ENCODE data around the gene CMIP.

CMIP gene

DNA sequence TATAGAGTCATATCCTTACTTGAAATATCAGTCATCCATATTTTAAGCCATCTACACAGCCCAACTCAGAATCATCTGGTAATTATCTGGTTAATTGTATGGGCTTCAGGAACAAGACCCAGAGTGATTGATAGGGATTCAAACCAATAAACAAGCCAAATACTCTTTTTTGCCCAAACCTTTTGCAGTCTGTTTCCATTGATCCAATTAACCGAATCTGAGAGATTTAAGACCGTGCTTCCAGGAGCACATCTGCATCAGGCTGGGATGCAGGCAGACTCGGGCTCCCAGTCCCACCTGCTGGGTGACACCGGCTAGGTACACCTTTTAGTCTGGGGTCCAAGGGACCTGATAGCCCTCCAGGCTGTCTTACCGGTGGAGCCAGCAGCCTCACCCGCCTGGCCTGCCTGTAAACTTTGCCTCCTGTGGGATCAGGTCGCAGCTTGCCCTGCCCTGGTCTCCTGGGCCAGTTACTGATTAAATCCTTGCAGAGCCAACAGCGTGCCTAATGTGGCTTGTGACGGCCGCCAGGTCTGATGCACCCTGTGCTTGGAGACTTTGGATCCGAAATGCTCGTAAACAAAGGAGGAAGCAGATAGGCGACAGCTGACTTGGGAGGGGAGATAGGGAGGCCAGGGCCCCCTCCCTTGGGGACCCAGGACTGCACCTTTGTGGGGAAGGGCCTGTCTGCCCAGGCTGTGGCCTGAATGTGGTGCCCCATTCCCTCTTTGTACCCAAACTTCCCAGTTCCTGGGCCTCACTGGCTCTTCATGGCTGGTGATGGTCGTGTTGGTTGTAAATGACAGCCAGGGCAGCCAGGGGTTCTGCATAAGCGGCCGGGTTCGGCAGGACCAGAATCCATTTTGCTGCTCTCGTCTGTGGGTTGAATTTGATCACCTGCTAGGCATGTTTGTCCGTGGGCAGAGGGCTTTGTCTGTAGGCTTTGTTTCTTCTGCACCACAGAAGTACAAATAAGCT, 3.8 kb downstream of the CMIP start:
- DNase-seq, result peak; percentile 51

DNA sequence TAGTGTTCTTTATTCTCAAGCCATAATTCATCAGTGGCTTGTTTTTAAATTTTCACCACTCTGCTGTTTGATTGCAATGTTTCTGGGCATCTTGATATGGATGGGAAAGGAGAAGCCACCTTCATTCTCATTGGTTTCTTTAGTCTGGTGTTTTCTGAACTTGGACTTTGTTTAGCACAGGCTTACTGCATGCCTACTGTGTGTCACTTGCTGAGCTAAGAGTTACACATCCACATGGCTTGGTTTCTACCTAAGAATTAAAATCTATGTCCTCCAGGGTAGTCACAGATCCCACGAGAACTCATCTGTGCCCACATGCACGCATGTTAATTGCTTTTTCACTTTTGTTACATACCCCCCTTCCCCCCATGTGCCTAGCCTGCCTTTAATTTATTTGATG, 4.6 kb downstream of the CMIP start:
- DNase-seq, result peak; percentile 29

DNA sequence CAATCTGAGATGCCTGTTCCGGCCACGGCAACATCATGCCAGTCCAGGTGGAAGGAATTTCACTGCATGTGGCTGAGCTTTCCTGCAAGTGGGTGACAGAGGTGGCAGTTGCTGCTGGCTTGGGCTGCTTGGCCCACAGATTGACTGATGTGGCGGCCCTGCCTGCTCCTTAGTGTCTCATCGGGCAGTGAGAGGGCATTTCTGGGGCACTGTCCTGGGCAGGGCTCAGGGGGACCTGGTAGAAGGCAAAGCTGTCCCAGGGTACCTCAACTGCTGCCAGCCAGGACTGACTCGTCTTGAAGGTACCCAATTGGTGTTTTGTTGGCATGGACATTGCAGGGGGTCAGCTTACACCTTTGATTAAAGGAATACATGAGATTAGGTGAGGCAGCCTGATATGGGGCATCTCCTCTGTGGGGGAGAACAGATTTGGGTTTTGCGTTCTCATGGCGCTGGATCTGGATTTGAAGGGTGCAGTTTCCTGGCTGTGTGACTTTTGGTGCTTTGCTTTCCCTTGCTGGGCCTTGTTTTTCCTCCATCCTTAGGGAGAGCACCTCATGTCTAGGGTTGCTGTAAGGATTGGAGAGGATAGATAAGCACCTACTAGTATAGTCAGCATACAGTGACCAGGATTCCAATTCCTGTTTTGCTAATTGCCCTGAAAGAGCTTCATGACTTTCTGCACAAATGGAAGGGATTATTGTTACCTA, 5.4 kb downstream of the CMIP start:
- peak; percentile 53 for DNase-seq

DNA sequence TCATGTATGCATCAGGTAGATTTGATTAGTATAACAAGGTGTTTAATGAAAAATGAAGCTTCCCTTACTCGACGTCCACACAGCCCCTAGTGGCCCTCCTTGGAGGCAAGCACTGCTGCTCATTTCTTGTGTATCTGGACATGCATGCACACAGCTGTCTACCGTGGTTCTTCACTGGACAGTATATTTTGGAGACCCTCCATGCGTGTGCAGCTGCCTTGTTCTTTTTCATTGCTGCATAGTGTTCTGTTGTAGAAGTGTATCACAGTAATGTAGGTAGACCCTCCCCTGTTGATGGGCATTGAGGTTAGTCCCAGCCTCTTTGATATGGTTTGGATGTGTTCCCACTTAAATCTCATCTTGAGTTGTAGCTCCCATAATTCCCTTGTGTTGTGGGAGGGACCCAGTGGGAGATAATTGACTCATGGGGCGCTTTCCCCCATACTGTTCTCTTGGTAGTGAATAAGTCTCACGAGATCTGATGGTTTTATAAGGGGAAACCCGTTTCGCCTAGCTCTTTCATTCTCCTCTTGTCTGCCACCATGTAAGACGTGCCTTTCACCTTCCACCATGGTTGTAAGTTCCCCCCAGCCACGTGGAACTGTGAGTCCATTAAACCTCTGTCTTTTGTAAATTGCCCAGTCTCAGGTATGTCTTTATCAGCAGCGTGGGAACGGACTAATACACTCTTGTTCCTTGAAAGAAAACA, 6.3 kb downstream of the CMIP start:
- no peak for DNase-seq

DNA sequence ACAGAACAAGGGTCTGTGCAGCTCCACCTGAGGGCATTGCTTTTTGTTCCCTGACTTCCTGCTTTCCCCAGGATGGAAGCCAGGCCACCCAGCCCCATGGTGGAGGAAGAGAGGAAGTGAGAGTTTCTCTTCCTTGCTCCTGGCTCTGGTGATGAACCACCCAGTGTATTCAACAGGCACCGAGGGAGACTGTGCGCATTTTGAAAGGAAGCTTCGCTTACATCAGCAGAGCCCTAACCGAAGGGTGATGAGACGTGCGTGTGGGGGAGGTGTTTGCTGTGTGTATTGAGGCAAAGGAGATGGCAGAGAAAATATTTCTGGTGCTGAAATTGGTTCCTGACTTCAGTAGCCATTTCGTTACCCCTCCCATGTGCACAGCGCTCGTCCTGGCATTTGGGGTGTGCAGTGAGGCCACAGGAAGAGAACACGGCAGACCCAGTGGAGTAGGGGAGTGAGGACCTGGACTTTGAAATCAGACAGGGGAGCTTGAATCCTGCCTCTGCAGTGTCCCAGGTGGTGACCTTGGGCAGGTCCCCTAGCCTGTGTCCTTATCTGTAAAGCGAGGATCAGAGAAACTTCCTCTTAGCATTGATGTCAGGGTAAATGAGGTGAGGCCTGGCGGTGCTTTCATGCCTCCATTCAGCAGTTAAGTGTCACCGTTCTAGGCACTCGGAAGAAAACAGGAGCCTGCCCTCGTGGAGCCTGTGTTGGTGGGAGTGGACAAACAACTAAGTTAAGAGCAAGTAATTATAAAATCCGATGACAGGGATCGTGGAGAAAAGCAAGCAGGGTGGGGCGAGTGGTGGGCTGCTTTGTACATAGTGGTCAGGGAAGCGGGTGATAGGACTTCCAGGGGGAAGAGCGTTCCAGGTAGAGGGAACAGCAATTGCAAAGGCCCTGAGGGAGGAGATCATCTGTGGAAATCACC, 7.4 kb downstream of the CMIP start:
- DNase-seq, result no peak

DNA sequence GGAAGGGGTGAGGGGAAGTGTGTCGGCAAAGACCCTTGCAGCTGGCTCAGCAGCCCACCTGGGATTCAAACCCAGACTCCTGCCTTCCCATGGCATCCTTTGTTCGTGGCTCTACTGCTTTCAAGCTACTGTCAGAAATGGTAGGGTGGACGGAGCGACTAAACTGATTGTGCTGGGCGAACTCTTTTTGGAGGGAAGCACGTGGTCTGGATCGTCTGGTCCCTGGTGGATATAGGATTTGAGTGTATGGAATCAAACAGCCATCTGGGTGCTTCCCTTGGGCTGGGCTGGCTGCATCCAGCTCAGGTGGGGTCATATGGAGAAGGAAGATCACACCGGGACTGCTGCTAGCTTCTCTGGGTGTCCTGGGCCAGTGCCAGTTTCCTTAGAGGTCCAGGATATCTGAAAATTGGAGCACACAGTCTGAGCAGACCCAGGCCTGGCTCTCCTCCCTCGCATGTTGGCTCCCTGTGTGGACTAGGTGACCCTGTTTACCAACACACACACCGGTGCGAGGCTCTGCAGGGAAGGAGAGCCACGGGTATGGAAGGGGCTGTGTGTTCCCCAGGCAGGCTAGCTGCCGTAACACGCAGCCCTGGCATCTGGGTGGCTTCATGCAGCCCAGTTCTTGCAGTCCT, 8.6 kb downstream of the CMIP start:
- DNase-seq, result peak; percentile 16

DNA sequence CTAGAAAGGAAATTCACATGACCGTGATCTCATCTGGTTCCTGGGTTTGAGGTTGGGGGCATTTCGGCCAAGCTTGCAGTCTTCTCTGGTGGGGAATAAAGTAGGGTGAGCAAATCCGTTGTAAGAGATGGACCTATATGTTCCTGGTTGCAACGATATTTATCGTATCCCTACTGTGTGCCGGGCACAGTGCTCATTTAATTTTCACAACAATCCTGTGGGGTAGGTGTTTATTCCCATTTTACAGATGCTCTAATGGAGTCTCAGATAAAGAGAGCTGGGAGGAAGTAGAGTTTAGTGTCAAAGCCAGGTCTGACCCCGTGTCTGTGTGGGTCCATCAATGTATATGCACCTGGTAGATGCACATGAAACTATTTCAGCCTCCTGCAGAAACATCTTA, 9.4 kb downstream of the CMIP start:
- no peak for DNase-seq

DNA sequence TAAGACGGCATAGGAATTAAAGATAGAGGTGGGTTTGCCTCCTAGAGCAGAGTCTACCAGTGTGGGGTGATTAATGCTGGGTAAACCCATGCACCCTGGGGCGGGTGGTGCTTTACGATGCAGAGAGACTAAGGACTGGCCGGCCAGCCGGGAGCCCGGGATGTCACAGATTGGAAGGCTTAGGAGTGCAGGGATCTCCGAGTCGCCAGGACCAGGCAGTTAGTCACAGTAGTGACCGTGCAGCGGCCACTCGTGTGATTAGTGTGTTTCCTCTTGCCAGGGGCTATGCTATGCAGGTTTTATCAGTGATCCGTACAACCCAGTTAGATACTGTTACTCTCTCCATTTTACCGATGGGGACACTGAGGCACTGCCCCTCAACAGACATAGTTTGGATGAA, 10.4 kb downstream of the CMIP start:
- no peak for DNase-seq

DNA sequence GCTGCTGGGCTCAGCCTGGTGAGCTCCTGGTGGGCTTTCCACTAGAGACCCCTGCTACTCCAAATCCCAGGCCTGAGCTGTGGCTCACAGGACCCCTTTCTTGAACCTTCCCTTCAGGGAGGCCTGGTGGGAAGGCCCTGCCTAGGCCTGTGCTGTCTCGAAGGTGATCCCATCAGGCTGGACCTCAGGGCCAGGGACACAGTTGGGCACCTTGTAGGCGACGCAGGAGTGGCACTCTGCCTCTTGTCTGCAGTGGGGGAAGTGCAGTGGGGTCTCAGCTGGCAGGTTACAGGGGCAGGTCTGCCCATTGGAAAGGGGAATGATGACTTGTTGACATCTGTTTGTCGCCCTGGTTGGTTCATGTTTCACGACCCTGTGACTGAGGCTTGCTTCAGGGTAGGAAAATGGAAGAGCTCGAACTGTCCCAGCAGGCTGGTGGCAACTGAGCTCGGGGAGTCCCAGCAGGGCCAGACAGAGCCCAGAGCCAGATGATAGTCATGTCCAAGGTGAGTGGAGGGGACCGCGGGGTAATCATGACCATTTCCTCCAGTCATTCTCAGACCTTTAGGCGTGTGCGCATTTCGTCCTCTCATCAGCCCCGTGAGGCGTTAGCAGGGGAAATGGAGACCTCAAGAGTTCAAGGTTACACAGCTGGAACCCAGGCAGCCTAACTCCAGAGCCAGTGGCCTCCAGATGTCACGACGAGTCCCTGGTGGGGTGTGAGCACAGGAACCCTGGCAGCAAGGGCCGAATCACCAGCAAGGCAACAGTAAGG, 11.3 kb downstream of the CMIP start:
- DNase-seq, result no peak

DNA sequence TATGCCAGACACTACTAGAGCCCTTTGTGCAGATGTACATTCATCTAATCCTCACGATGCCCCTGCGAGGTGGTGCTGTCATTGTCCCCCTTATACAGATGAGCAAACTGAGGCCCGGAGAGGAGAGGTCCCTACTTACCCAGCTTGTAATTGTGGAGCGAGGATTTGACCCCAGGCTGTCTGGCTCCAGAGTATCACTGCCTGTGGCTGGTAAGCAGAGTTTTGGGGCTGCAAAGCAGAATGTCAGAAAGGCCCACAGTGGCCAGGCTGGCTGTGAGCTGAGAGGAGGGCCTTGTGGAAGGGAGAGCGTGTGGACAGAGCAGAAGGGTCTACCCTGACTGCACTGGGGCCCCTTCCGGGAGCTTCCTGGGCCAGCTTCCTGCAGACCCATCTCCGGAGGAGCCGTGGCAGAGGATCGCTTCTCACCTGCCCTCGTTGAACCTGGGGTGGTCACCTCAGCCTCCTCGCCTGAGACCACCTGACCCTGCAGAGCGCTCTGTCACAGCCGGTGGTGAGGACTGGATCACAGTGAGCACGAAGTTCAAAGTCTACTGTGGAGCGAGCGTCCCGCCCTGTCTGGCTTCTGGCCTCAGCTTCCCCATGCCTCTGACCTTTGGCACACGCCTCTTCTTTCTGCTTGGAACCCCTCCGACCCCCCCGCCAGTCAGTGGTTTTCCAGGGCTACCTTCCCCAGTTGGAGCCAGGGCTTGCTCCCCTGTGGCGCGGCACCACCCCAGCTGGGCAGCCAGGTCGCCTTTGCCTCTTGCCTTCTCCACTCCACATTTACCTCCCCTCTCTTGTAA, 12.1 kb downstream of the CMIP start:
- no peak for DNase-seq

DNA sequence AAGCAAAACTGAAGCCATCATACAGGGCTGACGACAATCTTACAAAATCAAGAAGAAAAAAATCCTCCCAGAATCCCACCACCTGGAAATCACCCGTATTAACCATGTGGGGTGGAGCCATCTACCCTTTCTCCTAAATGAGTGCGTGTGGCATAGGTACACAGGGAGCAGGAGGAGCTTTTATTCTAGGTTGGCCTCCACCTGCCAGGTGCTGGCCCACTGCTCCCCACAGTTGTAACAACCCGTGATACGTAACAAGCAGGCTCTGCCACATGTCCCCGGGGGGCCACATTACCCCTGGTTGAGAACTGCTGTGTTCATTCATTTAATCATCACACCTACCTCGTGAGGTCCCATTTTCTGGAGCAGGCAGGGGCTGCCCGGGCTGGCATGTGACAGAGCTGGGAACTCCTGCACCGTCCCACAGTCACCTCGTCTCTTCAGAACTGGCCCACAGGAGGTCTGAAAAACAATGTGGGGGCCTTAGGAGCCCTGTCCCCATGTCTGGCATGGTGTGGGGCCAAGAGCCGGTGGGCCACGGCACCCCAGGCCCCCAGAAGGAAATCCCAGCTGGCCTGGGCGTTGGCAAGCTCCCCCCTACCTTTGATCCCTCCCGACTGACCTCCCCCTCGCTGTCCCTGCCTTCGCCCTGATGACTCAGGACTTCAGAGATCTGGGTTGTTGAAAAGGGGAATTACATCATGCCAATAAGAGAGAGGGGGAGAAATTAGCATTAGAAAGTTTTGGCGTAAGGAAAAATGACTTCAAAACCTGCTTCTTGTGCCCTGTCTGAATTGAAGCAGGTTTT, 12.9 kb downstream of the CMIP start:
- no peak for DNase-seq

DNA sequence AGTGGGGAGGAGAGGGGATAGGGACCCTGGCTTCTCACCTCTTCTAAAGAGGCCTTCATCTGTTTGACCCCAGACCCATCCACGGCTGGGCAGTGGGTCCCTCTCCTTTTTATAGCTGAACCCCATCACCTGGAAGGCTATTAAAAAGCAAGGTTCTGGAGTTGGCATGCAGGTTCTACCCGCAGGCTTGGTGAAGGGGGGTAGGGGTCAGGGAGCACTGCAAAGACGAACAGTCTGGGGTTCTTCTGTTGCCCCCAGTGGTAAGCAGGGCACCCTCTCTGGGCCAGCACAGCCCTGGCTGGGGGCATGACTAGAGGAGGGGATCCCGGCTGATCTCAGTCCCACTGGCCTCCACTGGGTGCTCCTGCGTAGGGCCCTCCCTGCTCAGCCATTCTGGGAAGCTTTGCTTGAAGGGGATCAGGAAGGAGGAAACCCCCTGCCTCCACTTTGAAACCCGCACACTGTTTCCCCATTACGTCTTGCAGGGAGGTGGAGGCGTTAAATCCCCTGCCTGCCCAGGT, 13.6 kb downstream of the CMIP start:
- DNase-seq, result no peak

DNA sequence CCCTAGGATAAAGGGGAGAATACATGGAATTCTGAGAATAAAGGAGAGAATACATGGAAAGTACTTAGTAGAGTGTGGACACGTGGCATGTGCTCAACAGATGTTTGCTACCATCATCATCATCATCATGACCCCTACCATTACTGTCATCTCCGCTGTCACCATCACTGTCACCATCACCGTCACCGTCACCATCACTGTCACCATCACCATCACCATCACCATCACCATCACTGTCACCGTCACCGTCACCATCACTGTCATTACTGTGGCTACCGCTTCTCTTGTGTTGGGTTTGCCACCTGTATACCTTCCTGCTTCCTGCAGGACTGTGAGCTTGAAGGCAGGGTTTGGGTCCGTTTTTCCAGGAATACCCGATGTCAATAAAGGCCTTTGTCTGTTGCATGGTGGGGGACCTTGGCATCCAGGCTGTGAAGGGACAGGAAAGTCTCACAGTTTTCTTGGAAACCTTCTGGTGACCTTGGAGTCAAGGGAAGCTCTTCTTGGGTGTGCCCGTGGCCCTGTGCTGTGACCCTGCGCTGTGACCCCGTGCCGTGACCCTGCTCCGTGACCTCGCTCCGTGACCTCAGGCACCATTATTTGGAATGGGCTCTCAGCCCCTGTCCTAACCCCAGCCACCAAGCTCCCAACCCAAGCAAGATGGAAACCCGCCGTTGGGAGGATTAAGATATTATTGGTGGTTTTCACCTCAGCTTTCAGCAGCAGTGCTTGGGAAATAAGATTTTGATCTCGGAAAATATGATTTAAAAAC, 14.4 kb downstream of the CMIP start:
- DNase-seq, result no peak

DNA sequence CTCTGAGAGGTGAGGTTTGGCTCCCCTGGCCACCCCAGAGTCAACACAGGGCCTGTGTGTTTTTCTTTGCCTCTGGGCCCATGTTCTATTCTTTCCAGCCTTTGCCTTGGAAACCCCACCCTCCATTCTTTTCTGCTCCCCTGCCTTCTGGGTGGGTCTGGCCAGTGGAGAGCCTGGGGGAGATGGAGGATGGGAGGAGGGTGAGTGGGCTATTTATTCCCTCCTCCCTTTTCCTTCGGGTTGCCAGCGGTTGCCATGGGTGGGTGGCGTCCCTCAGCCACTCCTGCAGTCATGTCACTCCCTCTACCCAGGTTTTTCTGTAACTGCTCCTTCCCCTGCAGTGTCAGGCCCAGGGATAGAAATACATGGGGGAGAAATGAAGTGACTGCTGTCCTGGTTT, 15.5 kb downstream of the CMIP start:
- DNase-seq, result no peak

DNA sequence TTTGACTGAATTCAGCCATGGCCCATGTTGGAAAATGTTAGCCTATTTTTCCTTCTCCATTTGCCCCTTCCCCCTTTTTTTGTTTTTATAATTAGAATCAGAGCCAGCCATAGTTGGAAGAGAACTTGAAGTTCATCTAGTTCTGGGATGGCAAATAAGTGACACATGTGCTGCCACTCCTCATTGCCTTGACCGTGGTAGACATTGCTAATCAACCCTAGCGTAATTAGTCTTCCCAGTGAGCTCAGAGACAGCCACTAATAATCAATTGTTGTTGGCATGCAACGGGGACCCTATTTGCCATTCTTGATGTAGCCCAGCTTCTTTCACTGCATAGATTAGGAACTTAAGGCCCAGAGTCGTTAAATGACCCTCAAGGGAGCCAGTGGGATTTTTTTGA, 16.6 kb downstream of the CMIP start:
- no peak for DNase-seq

DNA sequence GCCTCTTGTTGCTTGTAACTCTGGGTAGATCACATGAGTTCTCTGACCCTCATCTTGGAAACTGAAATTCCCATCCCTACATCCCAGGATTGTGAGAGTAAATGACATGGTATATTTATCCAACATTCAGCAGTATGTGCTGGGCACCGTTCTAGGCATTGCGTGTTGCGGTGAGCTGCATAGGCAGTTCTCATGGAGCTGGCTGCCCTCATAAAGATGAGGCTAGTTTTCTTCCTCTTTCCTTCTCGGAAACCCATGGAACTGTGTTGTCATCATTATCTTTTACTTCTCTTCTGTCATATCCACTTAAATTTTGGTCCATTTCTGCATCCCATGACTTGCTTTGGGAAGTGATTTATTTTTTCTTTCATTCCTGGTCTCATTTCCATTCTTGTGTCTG, 17.2 kb downstream of the CMIP start:
- DNase-seq, result no peak

DNA sequence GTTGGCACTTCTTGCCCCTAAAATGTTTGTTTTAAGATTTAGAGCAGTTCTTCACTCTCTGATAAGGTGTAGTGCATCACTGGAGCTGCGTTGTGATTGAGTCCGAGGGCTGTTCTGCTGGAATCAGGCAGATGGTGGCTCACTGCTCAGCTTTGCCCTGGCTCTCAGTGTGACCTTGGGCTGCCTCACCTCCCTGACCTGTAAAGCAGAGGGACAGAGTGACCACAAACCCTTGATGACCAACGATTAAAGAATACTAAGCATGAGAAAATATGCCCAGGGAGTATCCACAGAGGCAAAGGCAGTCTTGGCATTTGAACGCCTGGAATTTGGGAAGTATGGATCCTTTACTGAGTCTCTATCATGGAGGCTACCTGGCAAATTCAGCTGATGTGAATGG, 18.1 kb downstream of the CMIP start:
- no peak for DNase-seq

DNA sequence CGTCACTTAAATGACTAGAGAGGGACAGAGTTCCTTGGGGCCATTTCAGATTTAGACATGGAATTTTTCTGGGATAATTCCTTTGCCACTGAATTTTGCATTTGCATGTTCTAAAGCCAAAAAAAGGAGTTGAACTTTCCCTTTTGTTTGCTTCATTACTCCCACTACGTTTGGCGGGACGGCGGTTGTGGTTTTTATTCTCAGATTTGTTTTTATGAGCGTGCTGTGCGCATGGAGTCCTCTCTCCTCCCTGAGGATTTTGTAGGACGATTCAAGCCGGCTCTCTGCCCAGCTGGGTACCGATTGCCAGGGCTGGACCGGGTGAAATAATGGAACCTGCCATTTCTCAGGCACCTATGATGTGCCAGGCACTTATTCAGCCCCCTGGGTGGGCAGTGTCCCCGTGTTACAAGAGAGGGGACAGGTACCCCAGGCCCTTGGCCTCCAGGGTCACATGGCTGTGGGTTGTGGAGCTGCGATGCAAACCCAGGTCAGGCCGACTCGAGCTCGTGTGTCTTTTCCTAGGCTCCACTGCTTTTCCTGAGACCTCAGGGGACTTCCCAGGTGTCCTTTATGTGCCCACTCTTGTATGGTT, 18.8 kb downstream of the CMIP start:
- DNase-seq, result no peak
